ENCODE data around the gene HK1.
"Not testable (repeated sequence)": the region's sequence is repeated elsewhere in the genome, so short reads cannot be mapped to it uniquely, and the experiment has no call there.

Gene HK1

GRCh38 chr10:69247313-69247710 lies 31.0 kb upstream of the HK1 start:
- Mint-ChIP-seq H3K9me3 (peaks cover 5% of the 10 kb centered on the region), H3K27ac (no peak overlapping the region), H3K4me1 (no peaks in the 10 kb centered on the region), H3K4me3 (no peak overlapping the region), H3K36me3 (ENCODE audit: low read depth) (peaks cover 4% of the 10 kb centered on the region), H3K27me3 (ENCODE audit: low read depth) (peaks cover 6% of the 10 kb centered on the region)
- TF ChIP-seq CTCF (IDR thresholded peaks at IDR 0.05; ENCODE audit: unreplicated experiment in 3 of 3), result no peak

GRCh38 chr10:69248117-69248730 lies 30.1 kb upstream of the HK1 start:
- Mint-ChIP-seq H3K9me3 (peaks cover 8% of the 10 kb centered on the region), H3K27me3 (ENCODE audit: low read depth) (peaks cover 6% of the 10 kb centered on the region), H3K27ac (no peak overlapping the region), H3K36me3 (ENCODE audit: low read depth) (peaks cover 4% of the 10 kb centered on the region), H3K4me3 (no peak overlapping the region), H3K4me1 (no peaks in the 10 kb centered on the region)
- no peak for TF ChIP-seq CTCF (IDR thresholded peaks at IDR 0.05; ENCODE audit: unreplicated experiment in 3 of 3)

- no peak for TF ChIP-seq CTCF (IDR thresholded peaks at IDR 0.05; ENCODE audit: unreplicated experiment in 3 of 3)
- Mint-ChIP-seq H3K27ac (no peak overlapping the region), H3K9me3 (peaks cover 8% of the 10 kb centered on the region), H3K4me1 (no peaks in the 10 kb centered on the region), H3K36me3 (ENCODE audit: low read depth) (peaks cover 4% of the 10 kb centered on the region), H3K4me3 (no peak overlapping the region), H3K27me3 (ENCODE audit: low read depth) (peaks cover 8% of the 10 kb centered on the region)
These were observed 28.3 kb upstream of the HK1 start for GRCh38 chr10:69250041-69250440.

- not testable (repeated sequence) for H3K27ac Mint-ChIP-seq
These were observed 26.9 kb upstream of the HK1 start for GRCh38 chr10:69251417-69251816.

GRCh38 chr10:69253171-69253570 lies 25.1 kb upstream of the HK1 start:
- H3K27ac Mint-ChIP-seq, result no peak overlapping the region
- peaks cover 8% of the 10 kb centered on the region for H3K9me3 Mint-ChIP-seq
- no peak for TF ChIP-seq CTCF (IDR thresholded peaks at IDR 0.05; ENCODE audit: unreplicated experiment in 3 of 3)
- no peak overlapping the region for H3K4me3 Mint-ChIP-seq
- H3K36me3 Mint-ChIP-seq (ENCODE audit: low read depth), result peaks cover 4% of the 10 kb centered on the region
- no peaks in the 10 kb centered on the region for H3K4me1 Mint-ChIP-seq
- H3K27me3 Mint-ChIP-seq (ENCODE audit: low read depth), result peaks cover 8% of the 10 kb centered on the region

More at GRCh38 chr10:69251417-69251816, 26.9 kb upstream of the HK1 start:
- not testable (repeated sequence) for H3K4me3 Mint-ChIP-seq; H3K36me3 Mint-ChIP-seq (ENCODE audit: low read depth); H3K9me3 Mint-ChIP-seq; H3K4me1 Mint-ChIP-seq
- H3K27me3 Mint-ChIP-seq (ENCODE audit: low read depth), result peaks cover 13% of the 10 kb centered on the region

- H3K27me3 Mint-ChIP-seq (ENCODE audit: low read depth), result peaks cover 11% of the 10 kb centered on the region
- no peak overlapping the region for H3K27ac Mint-ChIP-seq
- H3K9me3 Mint-ChIP-seq, result peaks cover 17% of the 10 kb centered on the region
- peaks cover 2% of the 10 kb centered on the region for H3K4me1 Mint-ChIP-seq
- no peak overlapping the region for H3K4me3 Mint-ChIP-seq
- peaks cover 8% of the 10 kb centered on the region for H3K36me3 Mint-ChIP-seq (ENCODE audit: low read depth)
- no peak for TF ChIP-seq CTCF (IDR thresholded peaks at IDR 0.05; ENCODE audit: unreplicated experiment in 3 of 3)
These were observed 23.4 kb upstream of the HK1 start for GRCh38 chr10:69254877-69255276.

Measured in nephron (organoid).